CD4-positive, CD25-positive, alpha-beta regulatory T cell (primary cell): ENCODE data around the gene RAB11FIP4. TPM values are rescaled to one million over a fixed set of nuclear protein-coding genes. Genes with fewer than 3 reads are reported as not detected.

Experiments used
- ATAC-seq, 2 donors: fragments of 150-1000 bp; cut with Tn5 transposase; one replicate each; pipeline ENCODE4 v1.10.0; 2021; ENCODE audit warnings: low read depth in 2 of 2, moderate number of reproducible peaks in 2 of 2, moderate library complexity in 1 of 2
- DNase-seq, 3 donors: peaks; one replicate each; pipeline versions ENCODE4 v3.0.0 to v3.0.0-alpha.2; 2012 to 2022; ENCODE audit warnings: mixed read lengths in 1 of 3
- H3K27ac ChIP-seq: one replicate; pipeline ENCODE4 v1.7.0; 2013; ENCODE audit warnings: mild to moderate bottlenecking, low read length; ENCODE audit not compliant: insufficient read depth, poor library complexity, severe bottlenecking
- H3K27me3 ChIP-seq: one replicate; pipeline ENCODE4 v1.7.0; 2013; ENCODE audit warnings: low read length; ENCODE audit not compliant: control insufficient read depth, insufficient read depth
- H3K36me3 ChIP-seq: one replicate; pipeline ENCODE4 v1.7.0; 2013; ENCODE audit warnings: mild to moderate bottlenecking, low read length, moderate library complexity; ENCODE audit not compliant: control insufficient read depth, insufficient read depth
- H3K4me1 ChIP-seq: 2 replicates; pipeline ENCODE4 v1.7.0; 2013; ENCODE audit warnings: mild to moderate bottlenecking, low read length; ENCODE audit not compliant: insufficient read depth, control insufficient read depth, poor library complexity, severe bottlenecking
- H3K4me3 ChIP-seq: one replicate; pipeline ENCODE4 v1.7.0; 2013; ENCODE audit warnings: low read depth, mild to moderate bottlenecking, low read length, moderate library complexity
- H3K9me3 ChIP-seq, 2 experiments: 1 replicate in 1 of 2; 2 replicates in 1 of 2; pipeline ENCODE4 v1.7.0; 2013; ENCODE audit warnings: low read length in 2 of 2, mild to moderate bottlenecking in 1 of 2, moderate library complexity in 1 of 2; ENCODE audit not compliant: control insufficient read depth in 2 of 2
- H3K27ac Mint-ChIP-seq, 3 donors: one replicate each; pipeline ENCODE4 v1.8.0; 2020 to 2022; ENCODE audit warnings: mild to moderate bottlenecking in 3 of 3, mixed read lengths in 3 of 3, moderate library complexity in 2 of 3
- H3K27me3 Mint-ChIP-seq: one replicate; pipeline ENCODE4 v1.8.0; 2022; ENCODE audit warnings: mild to moderate bottlenecking, mixed read lengths
- H3K36me3 Mint-ChIP-seq: one replicate; pipeline ENCODE4 v1.8.0; 2020; ENCODE audit warnings: mixed read lengths
- H3K4me1 Mint-ChIP-seq, 4 donors: one replicate each; pipeline ENCODE4 v1.8.0; 2020 to 2022; ENCODE audit warnings: mixed read lengths in 4 of 4, mild to moderate bottlenecking in 1 of 4
- H3K4me3 Mint-ChIP-seq, 4 donors: one replicate each; pipeline ENCODE4 v1.8.0; 2020 to 2022; ENCODE audit warnings: mild to moderate bottlenecking in 4 of 4, mixed read lengths in 4 of 4, moderate library complexity in 3 of 4
- H3K9me3 Mint-ChIP-seq, 7 donors: one replicate each; pipeline ENCODE4 v1.8.0; 2020 to 2022; ENCODE audit warnings: mixed read lengths in 7 of 7, mild to moderate bottlenecking in 3 of 7, moderate library complexity in 2 of 7
- polyA plus RNA-seq, 4 donors: library from polyadenylated mRNA; unstranded; fragments of 300-500 nt; fragmentation: Illumina TruSeq; gene quantifications; one replicate each; pipeline ENCODE4 v1.2.3, GENCODE V29; 2021
- total RNA-seq: library from RNA; stranded (reverse); gene quantifications from one replicate; pipeline ENCODE4 v1.2.3, GENCODE V29; 2022

RAB11FIP4 gene
- total and polyA plus RNA-seq, 5 donors from 2014 or later: 23.1 to 79.7 (median 23.6) TPM

DNA sequence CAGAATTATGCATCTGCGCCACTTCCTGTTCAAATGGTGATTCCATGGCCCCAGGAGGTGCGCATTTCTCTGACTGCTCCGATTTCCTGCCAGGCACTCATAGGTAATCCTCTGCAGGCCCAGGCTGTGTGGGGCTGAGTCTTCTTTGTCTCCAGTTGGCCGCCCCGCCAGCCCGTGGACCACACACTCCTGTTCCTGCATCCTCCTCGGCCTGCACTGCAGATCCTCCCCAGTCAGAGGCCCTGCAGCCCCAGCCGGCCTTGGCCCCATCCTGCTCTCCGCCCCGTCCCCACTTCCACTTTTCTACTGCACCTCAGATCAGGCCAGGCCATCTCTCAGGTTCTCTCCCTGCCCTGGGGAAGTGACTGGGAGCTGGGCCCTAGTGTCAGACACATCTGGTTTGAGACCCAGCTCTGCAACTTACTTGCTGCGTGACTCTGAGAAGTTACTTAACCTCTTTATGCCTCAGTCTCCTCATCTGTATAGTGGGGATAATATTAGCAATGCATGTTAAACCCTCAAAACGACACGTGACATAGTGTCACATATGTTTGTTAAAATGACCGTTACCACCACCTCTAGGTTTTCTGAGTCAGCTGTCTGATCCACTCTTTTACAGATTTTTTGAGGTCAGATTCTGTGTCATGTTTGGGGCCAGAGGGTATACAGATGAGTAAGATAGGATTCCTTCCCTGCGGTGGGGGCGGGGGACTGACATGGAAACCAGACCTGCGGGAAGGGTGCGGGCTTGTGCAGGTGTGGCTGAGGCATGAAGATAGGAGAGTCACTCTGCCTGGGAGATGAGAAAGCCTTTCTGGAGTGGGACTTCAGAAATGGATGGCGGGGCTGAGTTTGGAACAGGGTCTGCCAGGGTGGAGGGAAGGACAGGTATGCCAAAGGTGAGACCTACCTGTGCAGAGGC lies 12.8 kb downstream of the RAB11FIP4 start:
- no peaks in the 10 kb centered on the region for H3K36me3 Mint-ChIP-seq

GRCh38 chr17:31405890-31406371 lies 14.5 kb downstream of the RAB11FIP4 start:
- Mint-ChIP-seq H3K36me3 (no peaks in the 10 kb centered on the region), H3K4me1 (peaks cover 0 to 6% (median 0%) of the 10 kb centered on the region in 4 donors), H3K27ac (no peak overlapping the region), H3K4me3 (no peak overlapping the region), H3K27me3 (peaks cover 8% of the 10 kb centered on the region), H3K9me3 (no peaks in the 10 kb centered on the region)
- Histone ChIP-seq H3K4me3 (no peak overlapping the region), H3K9me3 (no peaks in the 10 kb centered on the region), H3K36me3 (no peaks in the 10 kb centered on the region), H3K27ac (no peak overlapping the region), H3K27me3 (no peaks in the 10 kb centered on the region), H3K4me1 (no peaks in the 10 kb centered on the region)
- DNase-seq: no peak
- no peak for ATAC-seq

More for the DNA sequence above, 12.8 kb downstream of the RAB11FIP4 start:
- no peak overlapping the region for H3K4me3 Mint-ChIP-seq
- no peak for ATAC-seq
- H3K9me3 Mint-ChIP-seq: no peaks in the 10 kb centered on the region
- Histone ChIP-seq H3K36me3 (no peaks in the 10 kb centered on the region), H3K9me3 (no peaks in the 10 kb centered on the region), H3K27me3 (no peaks in the 10 kb centered on the region), H3K4me1 (no peaks in the 10 kb centered on the region), H3K27ac (no peak overlapping the region), H3K4me3 (no peak overlapping the region)
- DNase-seq: no peak
- H3K27me3 Mint-ChIP-seq: peaks cover 12% of the 10 kb centered on the region
- peaks cover 0 to 6% (median 0%) of the 10 kb centered on the region in 4 donors for H3K4me1 Mint-ChIP-seq
- no peak overlapping the region for H3K27ac Mint-ChIP-seq

DNA sequence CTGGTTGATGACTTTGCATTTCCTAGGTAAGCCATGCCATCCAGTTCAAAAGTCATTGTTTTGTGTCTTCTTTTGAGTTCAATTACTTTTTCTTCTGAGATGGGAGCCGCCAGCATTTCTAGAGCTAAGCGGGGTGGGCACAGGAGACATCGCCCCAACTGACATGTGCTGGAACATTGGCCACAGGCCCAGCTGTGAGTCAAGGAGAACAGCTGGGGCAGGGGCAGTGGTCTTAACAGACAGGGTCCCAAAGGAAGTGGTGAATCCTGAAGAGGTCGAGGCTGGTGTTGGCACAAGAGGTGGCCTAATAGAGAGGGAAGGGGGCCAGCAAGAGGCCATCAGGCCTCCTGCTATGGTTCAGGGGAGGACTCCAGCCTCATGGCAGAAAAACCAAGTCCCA lies 17.1 kb downstream of the RAB11FIP4 start:
- no peaks in the 10 kb centered on the region for H3K4me1 ChIP-seq
- H3K9me3 Mint-ChIP-seq: no peaks in the 10 kb centered on the region
- no peak overlapping the region for H3K4me3 Mint-ChIP-seq
- no peaks in the 10 kb centered on the region for H3K9me3 ChIP-seq
- DNase-seq (no peak), ATAC-seq (no peak)
- H3K27me3 ChIP-seq: no peaks in the 10 kb centered on the region
- H3K27ac Mint-ChIP-seq: no peak overlapping the region
- H3K4me3 ChIP-seq: no peak overlapping the region
- H3K4me1 Mint-ChIP-seq: peaks cover 0 to 6% (median 0%) of the 10 kb centered on the region in 4 donors
- no peaks in the 10 kb centered on the region for H3K36me3 Mint-ChIP-seq
- no peaks in the 10 kb centered on the region for H3K36me3 ChIP-seq
- H3K27ac ChIP-seq: no peak overlapping the region
- peaks cover 8% of the 10 kb centered on the region for H3K27me3 Mint-ChIP-seq

DNA sequence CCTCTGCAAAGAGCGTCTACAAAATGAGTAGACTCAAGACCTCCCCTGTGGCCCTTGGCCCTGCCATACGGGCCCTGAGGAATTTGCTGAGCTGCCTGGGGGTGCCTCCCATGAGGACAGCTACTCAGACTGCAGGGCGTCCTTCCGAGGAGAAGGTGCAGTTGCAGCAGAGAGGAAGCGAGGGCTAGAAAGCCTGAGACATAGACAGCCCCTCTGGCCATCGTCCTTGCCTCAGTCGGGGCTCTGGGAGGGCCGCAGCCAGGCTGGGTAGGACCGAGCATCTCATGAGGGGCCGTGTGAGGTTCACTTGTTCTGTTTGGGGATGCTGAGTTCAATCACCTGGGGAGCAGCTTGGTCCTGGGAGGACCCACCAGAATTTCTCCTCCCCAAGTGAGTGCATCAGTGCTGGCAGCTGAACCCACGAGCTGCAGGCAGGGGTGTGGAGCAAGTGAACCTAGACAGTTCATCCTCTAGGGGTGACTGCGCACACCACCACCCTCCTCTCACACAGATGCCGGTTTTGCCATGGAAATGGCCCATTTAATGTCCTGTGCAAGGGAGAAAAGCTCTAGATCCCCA lies 20.3 kb downstream of the RAB11FIP4 start:
- DNase-seq: no peak
- Mint-ChIP-seq H3K36me3 (no peaks in the 10 kb centered on the region), H3K27me3 (peaks cover 11% of the 10 kb centered on the region), H3K4me1 (peaks cover 0 to 1% (median 0%) of the 10 kb centered on the region in 4 donors), H3K27ac (peak overlapping the region in 1 of 3 donors; percentile 9), H3K9me3 (no peaks in the 10 kb centered on the region), H3K4me3 (no peak overlapping the region)
- Histone ChIP-seq H3K27me3 (no peaks in the 10 kb centered on the region), H3K36me3 (no peaks in the 10 kb centered on the region), H3K9me3 (no peaks in the 10 kb centered on the region), H3K27ac (no peak overlapping the region), H3K4me1 (no peaks in the 10 kb centered on the region), H3K4me3 (no peak overlapping the region)
- ATAC-seq: no peak

DNA sequence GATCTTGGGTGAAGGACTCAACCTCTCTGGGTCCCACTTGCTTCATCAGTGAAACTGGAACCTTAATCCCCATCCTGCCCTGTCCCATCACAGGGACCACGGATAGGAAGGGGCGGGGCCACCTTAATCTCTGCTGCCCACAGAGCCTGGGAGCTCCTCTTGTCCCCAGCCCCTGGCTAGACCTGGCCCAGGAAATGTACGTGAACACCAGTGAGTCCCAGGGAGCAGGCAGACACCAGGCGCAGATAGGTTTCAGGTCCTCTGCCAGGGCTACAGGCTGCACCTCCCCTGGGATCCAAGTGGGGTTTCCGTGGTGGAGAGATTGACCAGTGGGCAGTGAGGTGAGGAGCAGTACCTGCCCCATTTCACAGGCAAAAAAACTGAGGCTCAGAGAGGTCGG lies 21.0 kb downstream of the RAB11FIP4 start:
- ATAC-seq (no peak), DNase-seq (no peak)
- H3K27me3 ChIP-seq: no peaks in the 10 kb centered on the region
- Mint-ChIP-seq H3K4me3 (no peak overlapping the region), H3K4me1 (no peaks in the 10 kb centered on the region), H3K36me3 (no peaks in the 10 kb centered on the region), H3K9me3 (no peaks in the 10 kb centered on the region), H3K27me3 (peaks cover 11% of the 10 kb centered on the region), H3K27ac (no peak overlapping the region)
- no peaks in the 10 kb centered on the region for H3K36me3 ChIP-seq
- no peak overlapping the region for H3K4me3 ChIP-seq
- no peaks in the 10 kb centered on the region for H3K4me1 ChIP-seq
- no peaks in the 10 kb centered on the region for H3K9me3 ChIP-seq
- no peak overlapping the region for H3K27ac ChIP-seq

DNA sequence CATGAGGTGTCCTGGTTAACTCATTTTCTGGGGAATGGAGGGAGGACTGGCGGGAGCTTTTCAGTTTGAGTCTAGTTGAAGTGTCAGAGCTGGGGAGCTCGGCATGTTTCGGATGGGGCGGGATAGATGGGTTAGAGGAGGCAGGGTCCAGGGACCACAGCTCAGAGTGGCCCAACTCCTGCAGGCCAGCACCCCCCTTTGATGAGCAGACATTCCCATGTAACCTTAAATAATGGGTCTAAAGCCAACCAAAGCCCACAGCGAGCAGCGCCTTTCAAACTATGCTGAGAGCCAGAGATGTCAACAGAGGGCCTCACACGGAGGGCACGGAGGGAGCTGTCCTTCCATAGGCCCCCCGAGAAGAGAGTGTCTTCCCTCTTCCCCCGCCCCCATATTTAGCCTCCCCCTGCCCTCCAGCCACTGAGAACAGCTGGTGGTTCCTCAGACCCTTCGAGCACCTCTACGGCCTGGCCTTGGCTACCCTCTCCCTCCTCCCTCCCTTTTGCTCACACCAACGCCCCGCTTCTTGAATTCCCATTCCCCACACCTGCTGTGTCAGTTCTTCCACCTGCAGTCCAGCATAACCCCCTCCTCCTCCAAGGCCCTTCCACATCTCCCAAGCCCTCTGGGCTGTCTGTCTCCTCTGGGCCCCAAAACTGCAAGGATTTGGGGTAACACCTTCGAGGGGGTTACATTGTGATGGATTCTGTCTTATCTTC lies 21.8 kb downstream of the RAB11FIP4 start:
- Mint-ChIP-seq H3K4me3 (no peak overlapping the region), H3K27me3 (peaks cover 8% of the 10 kb centered on the region), H3K36me3 (no peaks in the 10 kb centered on the region), H3K27ac (peak overlapping the region in 1 of 3 donors; percentile 39), H3K9me3 (no peaks in the 10 kb centered on the region), H3K4me1 (no peaks in the 10 kb centered on the region)
- no peaks in the 10 kb centered on the region for H3K4me1 ChIP-seq
- H3K27ac ChIP-seq: no peak overlapping the region
- no peaks in the 10 kb centered on the region for H3K36me3 ChIP-seq
- no peak for DNase-seq
- ATAC-seq: no peak
- no peaks in the 10 kb centered on the region for H3K9me3 ChIP-seq
- no peak overlapping the region for H3K4me3 ChIP-seq
- no peaks in the 10 kb centered on the region for H3K27me3 ChIP-seq

DNA sequence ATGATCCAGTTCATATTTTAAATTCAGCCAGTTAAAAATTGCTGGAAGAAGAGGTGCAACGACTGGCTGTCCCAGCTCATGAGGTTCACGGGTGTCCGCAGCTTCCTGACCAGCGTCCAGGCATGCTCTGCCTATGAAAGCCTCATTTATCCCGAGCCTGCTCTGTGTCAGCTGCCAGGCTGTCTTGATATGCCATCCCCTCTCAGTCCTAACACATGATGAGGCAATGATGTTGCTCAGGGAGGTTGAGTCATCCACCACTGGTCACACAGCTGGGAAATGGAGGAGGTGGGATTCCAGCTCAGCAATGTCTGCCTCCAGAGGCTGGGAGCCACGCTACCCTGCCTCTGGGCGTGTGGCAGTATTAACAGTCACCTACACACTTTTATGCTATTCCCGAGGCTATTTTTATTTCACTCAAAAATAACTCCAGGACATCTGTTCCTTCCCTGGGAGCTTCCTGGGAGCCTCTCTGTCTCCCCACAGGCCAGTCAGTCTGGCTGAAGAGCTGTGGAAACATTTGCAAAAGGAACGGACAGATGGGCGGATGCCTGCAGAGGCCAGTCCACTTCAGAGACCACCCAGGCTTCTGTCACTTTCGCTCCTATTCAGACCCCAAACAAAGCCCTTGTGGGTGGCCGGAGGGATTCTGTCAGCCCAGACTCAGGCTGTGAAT lies 22.5 kb downstream of the RAB11FIP4 start:
- H3K4me3 Mint-ChIP-seq: no peak overlapping the region
- H3K27me3 Mint-ChIP-seq: peaks cover 8% of the 10 kb centered on the region
- no peaks in the 10 kb centered on the region for H3K36me3 Mint-ChIP-seq
- no peaks in the 10 kb centered on the region for H3K4me1 ChIP-seq
- H3K9me3 ChIP-seq: no peaks in the 10 kb centered on the region
- H3K4me1 Mint-ChIP-seq: no peaks in the 10 kb centered on the region
- no peaks in the 10 kb centered on the region for H3K9me3 Mint-ChIP-seq
- no peaks in the 10 kb centered on the region for H3K27me3 ChIP-seq
- DNase-seq (no peak), ATAC-seq (no peak)
- H3K36me3 ChIP-seq: no peaks in the 10 kb centered on the region
- H3K27ac Mint-ChIP-seq: no peak overlapping the region
- no peak overlapping the region for H3K27ac ChIP-seq
- no peak overlapping the region for H3K4me3 ChIP-seq
